ENCODE data around the gene TESK2.

TESK2 gene

DNA sequence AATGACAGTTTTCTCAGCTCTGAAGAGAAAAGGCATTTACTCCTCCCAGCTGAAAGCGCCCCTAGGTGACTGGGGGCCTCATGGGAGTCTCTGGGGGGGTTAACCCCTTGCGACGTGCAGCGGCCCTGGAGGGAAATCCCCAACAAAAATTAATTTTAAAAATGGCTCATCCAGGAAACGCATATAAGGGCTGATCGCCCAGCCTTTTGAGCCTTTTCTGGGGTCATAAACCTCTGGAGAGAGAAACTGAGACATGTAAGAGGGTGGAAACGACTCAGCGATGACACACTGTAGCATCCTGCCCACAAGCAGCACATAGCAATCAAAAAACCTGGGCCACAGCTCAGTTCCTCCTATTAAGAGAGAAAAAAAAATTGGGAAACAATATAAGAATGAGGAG lies 184.6 kb downstream of the TESK2 start:
- no peak for DNase-seq (ENCODE audit: low read depth in 2 of 2, low spot score in 1 of 2)

- no peak for DNase-seq (ENCODE audit: low read depth in 2 of 2, low spot score in 1 of 2)
These were observed 185.7 kb downstream of the TESK2 start for GRCh38 chr1:45305231-45305630.

DNA sequence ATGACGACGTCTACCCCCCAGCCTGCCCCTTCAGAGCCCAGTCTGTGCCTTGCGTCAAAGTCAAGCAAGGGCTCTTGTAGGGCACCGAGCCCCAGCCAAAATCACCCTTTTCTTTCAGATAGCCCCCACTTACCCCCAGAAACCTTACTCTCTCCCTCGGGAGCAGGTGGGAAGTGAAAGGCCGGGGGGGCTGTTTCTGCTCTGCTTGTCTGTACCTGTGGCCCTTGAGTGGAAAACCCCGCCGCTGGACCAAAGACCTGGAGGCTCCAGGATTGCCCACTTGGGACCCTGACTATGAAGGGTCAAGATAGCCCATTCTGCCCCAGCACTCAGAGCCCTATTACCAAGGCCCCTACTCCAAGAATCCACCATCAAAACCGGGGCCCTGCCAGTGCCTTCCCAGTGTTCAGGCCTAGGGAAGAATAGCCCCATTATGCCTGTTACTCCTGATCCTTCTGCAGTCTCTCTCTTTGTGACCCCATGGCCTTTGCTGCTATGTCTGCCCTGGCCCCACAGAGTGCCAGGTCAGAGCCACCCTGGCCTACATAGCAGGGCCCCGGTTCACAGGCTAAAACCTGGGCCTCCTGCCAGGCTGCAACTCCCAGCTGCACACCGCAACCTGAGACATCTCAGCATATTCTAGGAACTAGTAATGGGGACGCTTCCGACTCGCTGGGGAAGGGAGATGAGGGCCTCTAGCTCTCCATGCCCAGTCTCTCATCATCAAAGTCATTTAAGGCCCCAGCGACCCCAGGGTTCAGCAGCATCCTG lies 186.5 kb downstream of the TESK2 start:
- DNase-seq (ENCODE audit: low read depth in 2 of 2, low spot score in 1 of 2): no peak

GRCh38 chr1:45303520-45304310 lies 187.2 kb downstream of the TESK2 start:
- peak; percentile 97 to 99 for DNase-seq (ENCODE audit: low read depth in 2 of 2, low spot score in 1 of 2)

- no peak for DNase-seq (ENCODE audit: low read depth in 2 of 2, low spot score in 1 of 2)
These were observed 188.3 kb downstream of the TESK2 start for GRCh38 chr1:45302505-45303150.

GRCh38 chr1:45300669-45300997 lies 190.3 kb downstream of the TESK2 start:
- DNase-seq (ENCODE audit: low read depth in 2 of 2, low spot score in 1 of 2): no peak

DNA sequence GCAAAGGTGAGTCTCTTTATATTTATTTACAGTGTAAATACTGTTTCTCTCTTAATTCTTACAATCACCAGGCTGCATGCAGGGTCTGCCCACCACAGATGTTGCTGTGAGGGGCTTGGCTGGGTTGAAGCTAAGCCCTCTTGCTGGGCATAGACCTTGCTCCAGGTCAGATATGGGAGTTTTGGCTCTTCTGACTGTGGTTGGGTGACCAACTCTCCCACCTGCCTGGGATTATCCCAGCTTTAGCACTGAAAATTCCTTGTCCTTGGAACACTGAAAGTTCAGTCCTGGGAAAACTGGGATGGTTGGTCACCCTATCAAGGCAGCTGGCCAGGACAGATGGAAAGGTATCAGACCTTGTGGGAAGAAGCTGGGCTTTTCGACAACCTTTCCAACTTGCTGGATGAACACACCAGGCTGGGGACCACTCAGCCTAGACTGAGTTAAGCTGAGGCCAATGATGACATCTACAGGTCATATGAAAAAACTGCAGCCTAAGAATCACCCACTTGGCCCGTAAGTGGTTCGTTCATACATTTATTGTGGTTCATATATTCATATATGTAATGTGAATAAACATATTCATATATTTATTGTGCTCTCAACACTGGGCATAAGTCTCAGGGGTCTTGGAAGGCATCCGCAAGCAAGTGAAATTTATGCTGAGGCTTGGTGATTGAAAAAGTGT lies 190.8 kb downstream of the TESK2 start:
- DNase-seq (ENCODE audit: low read depth in 2 of 2, low spot score in 1 of 2): no peak

GRCh38 chr1:45299296-45299695 lies 191.7 kb downstream of the TESK2 start:
- no peak for DNase-seq (ENCODE audit: low read depth in 2 of 2, low spot score in 1 of 2)

DNA sequence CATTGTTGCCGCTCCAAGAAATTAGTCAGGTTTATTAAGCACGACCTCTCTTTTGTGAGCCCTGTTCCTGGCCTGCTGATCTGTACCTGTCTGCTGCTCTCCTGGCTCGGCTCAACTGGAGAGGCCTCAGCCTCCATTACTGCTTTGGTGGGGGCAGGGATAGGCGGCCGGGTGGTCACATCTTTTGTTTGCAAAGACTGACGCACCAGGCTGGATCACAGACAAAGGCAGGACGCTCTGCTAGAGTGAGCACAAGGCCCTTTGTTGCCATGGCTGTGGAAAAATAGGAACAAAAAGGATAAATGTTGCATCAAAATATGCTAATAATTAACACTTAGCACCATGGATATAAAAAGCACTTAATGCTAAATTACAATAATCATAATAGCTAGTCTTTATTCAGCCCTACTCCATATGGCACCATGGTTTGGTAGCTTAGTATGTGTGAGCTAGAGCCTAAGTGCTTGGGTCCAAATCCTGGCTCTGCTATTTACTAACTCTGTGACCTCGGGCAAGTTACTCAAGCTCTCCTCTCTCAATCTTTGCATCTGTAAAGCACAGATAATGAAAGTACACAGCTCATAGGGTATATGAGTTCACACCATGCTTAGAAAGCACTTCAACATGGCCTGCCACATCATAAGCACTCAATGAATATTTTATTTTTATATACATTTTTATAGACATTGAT lies 193.2 kb downstream of the TESK2 start:
- DNase-seq (ENCODE audit: low read depth in 2 of 2, low spot score in 1 of 2): no peak
